Stimulated activated naive CD8-positive, alpha-beta T cell treated with anti-CD3 and anti-CD28 coated beads, Interleukin-15, Interleukin-2, amounts not matched to agents 100 ng/mL and 50 ng/mL, for 24 hours (primary cell): Measurements from ENCODE around the gene TNIK.

Experiments
- H3K27ac Mint-ChIP-seq: one replicate; pipeline ENCODE4 v1.8.0; 2021; ENCODE audit warnings: mild to moderate bottlenecking, mixed read lengths
- H3K27me3 Mint-ChIP-seq: one replicate; pipeline ENCODE4 v1.8.0; 2021; ENCODE audit warnings: mixed read lengths
- H3K36me3 Mint-ChIP-seq: one replicate; pipeline ENCODE4 v1.8.0; 2021; ENCODE audit warnings: low read depth, mixed read lengths
- H3K4me1 Mint-ChIP-seq: one replicate; pipeline ENCODE4 v1.8.0; 2021; ENCODE audit warnings: low read depth, mixed read lengths
- H3K4me3 Mint-ChIP-seq: one replicate; pipeline ENCODE4 v1.8.0; 2021; ENCODE audit warnings: mild to moderate bottlenecking, mixed read lengths
- H3K9me3 Mint-ChIP-seq: one replicate; pipeline ENCODE4 v1.8.0; 2021; ENCODE audit warnings: mixed read lengths

Gene TNIK

DNA sequence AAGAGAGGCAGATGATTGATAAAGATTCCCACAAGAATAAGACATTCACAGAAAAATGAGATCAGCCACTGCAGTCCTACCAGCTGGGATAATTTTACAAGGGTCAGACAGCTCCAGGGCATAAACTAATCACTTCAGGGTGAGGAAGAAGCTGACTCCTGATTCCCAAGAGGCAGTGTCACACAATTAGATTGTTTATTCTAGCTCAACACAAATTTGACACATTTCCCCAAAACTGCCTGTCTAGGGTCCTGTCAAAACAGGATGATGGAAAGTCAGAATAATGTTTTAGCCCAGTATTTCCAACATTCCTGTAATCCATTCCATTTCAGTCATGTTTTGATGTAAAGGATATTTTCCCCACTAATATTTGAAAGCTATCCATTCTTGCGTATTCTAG is 110.8 kb downstream of the TNIK start:
- no peaks in the 10 kb centered on the region for H3K27me3 Mint-ChIP-seq
- H3K36me3 Mint-ChIP-seq = peaks cover 22% of the 10 kb centered on the region
- no peak overlapping the region for H3K27ac Mint-ChIP-seq
- H3K4me3 Mint-ChIP-seq = no peak overlapping the region
- peaks cover 73% of the 10 kb centered on the region for H3K4me1 Mint-ChIP-seq
- H3K9me3 Mint-ChIP-seq = peaks cover 9% of the 10 kb centered on the region

DNA sequence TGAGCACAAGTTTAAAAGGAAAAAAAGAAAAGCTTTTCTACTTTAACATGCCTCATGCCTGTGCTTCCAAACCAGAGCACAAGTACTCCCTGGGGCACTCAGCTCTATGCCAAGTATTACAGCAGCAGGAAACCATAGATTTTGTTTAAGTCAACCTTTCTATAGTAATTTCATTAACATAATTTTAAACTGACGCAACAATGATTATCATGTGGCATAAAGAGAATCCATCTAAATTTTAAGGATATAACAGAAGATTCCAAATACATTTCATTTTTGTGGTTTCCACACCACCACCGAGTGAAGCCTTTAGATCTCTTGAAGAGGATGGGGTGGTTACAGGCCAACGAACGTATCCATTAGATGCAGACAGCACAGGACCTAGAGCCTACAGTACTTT is 112.1 kb downstream of the TNIK start:
- Mint-ChIP-seq H3K4me3 (no peak overlapping the region), H3K4me1 (peaks cover 67% of the 10 kb centered on the region), H3K9me3 (peaks cover 11% of the 10 kb centered on the region), H3K27me3 (no peaks in the 10 kb centered on the region), H3K27ac (no peak overlapping the region), H3K36me3 (peaks cover 33% of the 10 kb centered on the region)

DNA sequence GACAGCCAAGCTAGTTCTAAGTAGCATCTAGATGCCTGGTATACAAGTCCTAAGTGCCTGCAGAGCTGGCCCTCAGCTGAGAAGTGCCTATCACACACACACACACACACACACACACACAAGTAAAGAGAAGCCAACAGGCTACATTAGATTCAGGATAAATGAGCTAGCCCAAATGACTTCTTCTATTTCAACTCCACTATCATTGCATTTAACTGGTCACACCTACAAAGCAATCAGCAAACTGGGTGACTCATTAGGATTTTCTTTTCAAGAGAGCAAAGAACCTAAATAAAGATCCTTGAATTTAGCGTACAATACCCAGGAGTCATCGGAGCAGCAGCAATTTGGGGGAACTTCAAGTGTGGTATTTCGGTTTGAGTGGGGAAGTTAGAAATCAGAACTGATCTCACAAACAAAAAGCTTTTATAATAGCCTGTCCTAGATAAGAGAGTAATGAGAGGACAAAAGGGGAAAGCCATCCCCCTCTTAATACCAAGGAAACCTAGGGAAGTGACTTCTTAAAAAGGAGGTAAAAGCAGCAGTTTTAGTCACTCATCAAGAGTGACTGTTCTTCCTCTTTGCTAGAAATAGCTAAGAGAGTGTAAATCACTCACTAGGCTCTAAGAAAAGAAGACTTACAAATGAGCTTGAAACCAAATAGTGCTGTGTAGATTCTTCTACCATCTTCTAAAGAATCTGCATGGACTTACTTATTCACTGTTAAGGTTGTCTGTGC is 112.7 kb downstream of the TNIK start:
- H3K27ac Mint-ChIP-seq = no peak overlapping the region
- H3K4me3 Mint-ChIP-seq = no peak overlapping the region
- peaks cover 66% of the 10 kb centered on the region for H3K4me1 Mint-ChIP-seq

GRCh38 chr3:171346582-171347300 is 113.5 kb downstream of the TNIK start:
- H3K27me3 Mint-ChIP-seq = no peaks in the 10 kb centered on the region
- H3K4me1 Mint-ChIP-seq = peaks cover 59% of the 10 kb centered on the region
- H3K4me3 Mint-ChIP-seq = no peak overlapping the region
- H3K36me3 Mint-ChIP-seq = peaks cover 37% of the 10 kb centered on the region
- no peak overlapping the region for H3K27ac Mint-ChIP-seq
- peaks cover 15% of the 10 kb centered on the region for H3K9me3 Mint-ChIP-seq

More for the DNA sequence above, 112.7 kb downstream of the TNIK start:
- Mint-ChIP-seq H3K36me3 (peaks cover 37% of the 10 kb centered on the region), H3K27me3 (no peaks in the 10 kb centered on the region), H3K9me3 (peaks cover 15% of the 10 kb centered on the region)

DNA sequence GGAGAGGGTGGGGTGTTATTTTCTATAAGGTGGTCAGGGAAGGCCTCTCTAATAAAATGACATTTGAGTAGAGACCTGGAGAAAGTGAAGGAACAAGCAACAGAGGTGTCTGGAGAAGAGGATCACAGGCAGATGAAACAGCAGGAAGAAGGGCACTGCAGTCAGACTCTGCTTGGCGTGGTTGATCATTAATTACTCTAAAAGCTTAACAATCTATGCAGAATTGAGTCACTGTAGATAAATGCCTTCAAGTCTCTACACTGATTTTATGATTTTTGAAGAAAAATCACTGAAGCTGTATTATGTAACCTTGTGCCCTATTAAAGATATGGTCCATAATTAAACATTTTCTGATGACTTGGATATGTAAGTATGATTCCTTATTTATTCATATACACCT is 114.2 kb downstream of the TNIK start:
- H3K27ac Mint-ChIP-seq = no peak overlapping the region
- no peaks in the 10 kb centered on the region for H3K27me3 Mint-ChIP-seq
- H3K36me3 Mint-ChIP-seq = peaks cover 37% of the 10 kb centered on the region
- peaks cover 51% of the 10 kb centered on the region for H3K4me1 Mint-ChIP-seq
- no peak overlapping the region for H3K4me3 Mint-ChIP-seq
- peaks cover 15% of the 10 kb centered on the region for H3K9me3 Mint-ChIP-seq

DNA sequence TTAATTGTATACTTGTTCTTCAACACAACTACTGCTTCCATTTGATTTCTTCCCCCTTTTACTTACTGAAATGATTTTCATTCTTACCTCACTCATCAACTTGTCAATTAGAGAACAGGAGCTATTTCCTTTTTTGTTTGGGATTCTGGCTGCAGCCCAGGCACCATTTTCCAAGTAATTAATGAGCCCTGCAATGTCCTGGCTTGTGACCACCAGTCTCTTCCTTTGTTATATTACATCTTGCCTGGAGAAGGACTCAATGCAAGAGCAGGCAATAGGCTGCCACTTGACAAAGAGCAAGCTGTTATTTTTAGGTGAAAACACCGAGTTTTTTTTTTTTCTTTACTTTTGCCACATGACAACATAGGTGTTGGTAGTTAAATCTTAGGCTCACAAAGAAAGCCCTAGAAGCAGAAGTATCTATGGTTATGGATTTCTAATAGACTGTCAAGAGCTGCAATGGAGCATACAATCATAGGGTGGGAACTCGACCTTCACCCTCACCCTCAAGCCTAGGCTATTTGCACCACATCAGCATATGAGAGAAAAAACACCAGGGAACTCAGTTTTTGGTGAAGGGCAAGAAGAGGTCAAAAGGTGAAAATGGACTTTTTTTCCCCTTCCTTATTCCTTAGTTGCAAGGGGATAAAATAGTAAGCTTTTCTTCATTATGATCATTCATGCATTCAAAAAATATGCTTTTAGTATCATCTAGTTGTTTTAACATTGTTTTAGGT is 114.9 kb downstream of the TNIK start:
- Mint-ChIP-seq H3K27me3 (no peaks in the 10 kb centered on the region), H3K36me3 (peaks cover 37% of the 10 kb centered on the region), H3K4me3 (no peak overlapping the region), H3K4me1 (peaks cover 44% of the 10 kb centered on the region), H3K27ac (no peak overlapping the region), H3K9me3 (peaks cover 15% of the 10 kb centered on the region)

DNA sequence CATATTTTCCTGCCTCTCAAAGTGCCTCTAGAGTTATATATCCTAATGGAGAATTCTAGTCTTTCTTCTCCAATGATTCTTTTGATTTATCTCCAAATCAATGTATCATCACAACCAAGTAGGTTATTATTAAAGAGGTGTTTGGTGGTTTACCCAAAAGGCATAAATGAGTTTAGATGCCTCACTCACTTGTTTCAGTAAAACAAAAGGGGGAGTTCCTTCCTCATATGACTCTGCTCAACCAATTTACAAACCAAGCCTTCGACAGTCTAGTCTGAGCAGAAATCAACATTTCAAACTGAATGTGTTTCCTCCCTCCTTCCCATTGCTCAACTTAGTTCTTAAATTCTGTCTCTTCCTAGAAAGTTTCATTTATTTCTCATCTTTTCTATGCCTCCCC is 116.5 kb downstream of the TNIK start:
- Mint-ChIP-seq H3K4me1 (peaks cover 33% of the 10 kb centered on the region), H3K36me3 (peaks cover 37% of the 10 kb centered on the region)

GRCh38 chr3:171342783-171343420 is 117.3 kb downstream of the TNIK start:
- peaks cover 15% of the 10 kb centered on the region for H3K9me3 Mint-ChIP-seq
- no peaks in the 10 kb centered on the region for H3K27me3 Mint-ChIP-seq
- no peak overlapping the region for H3K27ac Mint-ChIP-seq
- peaks cover 37% of the 10 kb centered on the region for H3K36me3 Mint-ChIP-seq
- no peak overlapping the region for H3K4me3 Mint-ChIP-seq
- peaks cover 26% of the 10 kb centered on the region for H3K4me1 Mint-ChIP-seq

More for the DNA sequence above, 116.5 kb downstream of the TNIK start:
- Mint-ChIP-seq H3K27me3 (no peaks in the 10 kb centered on the region), H3K9me3 (peaks cover 15% of the 10 kb centered on the region), H3K27ac (no peak overlapping the region), H3K4me3 (no peak overlapping the region)

DNA sequence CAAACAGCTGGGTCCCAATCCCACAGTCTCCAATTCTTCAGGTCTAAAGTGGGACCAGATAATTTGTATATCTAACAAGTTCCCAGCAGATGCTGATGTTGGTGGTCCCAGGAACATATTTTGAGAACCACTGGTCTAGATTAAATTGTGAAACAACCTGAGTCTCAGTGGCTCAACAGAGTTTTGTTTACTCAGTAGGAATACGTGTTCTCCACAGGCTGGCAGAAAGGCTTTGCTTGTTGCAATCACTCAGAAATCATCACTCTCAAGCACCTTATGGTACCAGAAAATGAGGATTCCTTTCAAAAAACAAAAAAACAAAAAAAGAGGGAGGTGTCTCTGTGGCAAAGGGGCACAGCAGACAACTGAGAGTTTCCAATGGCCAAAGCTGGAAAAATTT is 118.0 kb downstream of the TNIK start:
- H3K27ac Mint-ChIP-seq = no peak overlapping the region
- H3K4me1 Mint-ChIP-seq = peaks cover 18% of the 10 kb centered on the region
- peaks cover 37% of the 10 kb centered on the region for H3K36me3 Mint-ChIP-seq
- no peak overlapping the region for H3K4me3 Mint-ChIP-seq
- H3K27me3 Mint-ChIP-seq = no peaks in the 10 kb centered on the region
- peaks cover 15% of the 10 kb centered on the region for H3K9me3 Mint-ChIP-seq

GRCh38 chr3:171340434-171340833 is 119.8 kb downstream of the TNIK start:
- H3K4me1 Mint-ChIP-seq = peaks cover 15% of the 10 kb centered on the region
- no peaks in the 10 kb centered on the region for H3K27me3 Mint-ChIP-seq

GRCh38 chr3:171339598-171339997 is 120.6 kb downstream of the TNIK start:
- H3K9me3 Mint-ChIP-seq = peaks cover 8% of the 10 kb centered on the region
- H3K4me3 Mint-ChIP-seq = no peak overlapping the region
- peaks cover 17% of the 10 kb centered on the region for H3K36me3 Mint-ChIP-seq
- H3K4me1 Mint-ChIP-seq = peaks cover 15% of the 10 kb centered on the region
- no peaks in the 10 kb centered on the region for H3K27me3 Mint-ChIP-seq
- no peak overlapping the region for H3K27ac Mint-ChIP-seq

More at GRCh38 chr3:171340434-171340833, 119.8 kb downstream of the TNIK start:
- Mint-ChIP-seq H3K36me3 (peaks cover 26% of the 10 kb centered on the region), H3K9me3 (peaks cover 15% of the 10 kb centered on the region), H3K27ac (no peak overlapping the region), H3K4me3 (no peak overlapping the region)

- Mint-ChIP-seq H3K9me3 (no peaks in the 10 kb centered on the region), H3K4me1 (peaks cover 26% of the 10 kb centered on the region), H3K36me3 (no peaks in the 10 kb centered on the region), H3K27me3 (no peaks in the 10 kb centered on the region), H3K27ac (no peak overlapping the region), H3K4me3 (no peak overlapping the region)
Observed at GRCh38 chr3:171336406-171336805, 123.8 kb downstream of the TNIK start.

GRCh38 chr3:171335559-171335958 is 124.6 kb downstream of the TNIK start:
- Mint-ChIP-seq H3K4me1 (peaks cover 35% of the 10 kb centered on the region), H3K27ac (no peak overlapping the region)

GRCh38 chr3:171334465-171334811 is 125.8 kb downstream of the TNIK start:
- Mint-ChIP-seq H3K9me3 (no peaks in the 10 kb centered on the region), H3K4me3 (no peak overlapping the region), H3K27ac (no peak overlapping the region), H3K4me1 (peaks cover 46% of the 10 kb centered on the region), H3K36me3 (no peaks in the 10 kb centered on the region), H3K27me3 (no peaks in the 10 kb centered on the region)

More at GRCh38 chr3:171335559-171335958, 124.6 kb downstream of the TNIK start:
- Mint-ChIP-seq H3K27me3 (no peaks in the 10 kb centered on the region), H3K4me3 (no peak overlapping the region), H3K9me3 (no peaks in the 10 kb centered on the region), H3K36me3 (no peaks in the 10 kb centered on the region)
